GM23248 (cell line): ENCODE measurements around the gene WDR18. TPM values are rescaled to one million over a fixed set of nuclear protein-coding genes. Genes with fewer than 3 reads are reported as not detected.
"Not testable (repeated sequence)": the region's sequence is repeated elsewhere in the genome, so short reads cannot be mapped to it uniquely, and the experiment has no call there.

Source experiments
- DNase-seq: peaks from one replicate; pipeline ENCODE4 v3.0.0-alpha.2; 2015
- H2AFZ ChIP-seq: fragments of 200-600 bp; sonication (generic); 2 replicates; pipeline ENCODE4 v1.6.1; 2016; ENCODE audit warnings: antibody characterized with exemption
- H3F3A ChIP-seq: fragments of 200-600 bp; sonication (generic); 2 replicates; pipeline ENCODE4 v1.6.1; 2016; ENCODE audit warnings: mild to moderate bottlenecking, antibody characterized with exemption, mixed run types; ENCODE audit not compliant: insufficient read depth
- H3K27ac ChIP-seq: fragments of 200-600 bp; sonication (generic); 2 replicates; pipeline ENCODE4 v1.5.1; 2016; ENCODE audit warnings: mild to moderate bottlenecking
- H3K27me3 ChIP-seq: fragments of 200-600 bp; sonication (generic); replicated peaks from 2 replicates; pipeline ENCODE4 v1.6.1; 2016; ENCODE audit warnings: mild to moderate bottlenecking; ENCODE audit not compliant: insufficient read depth
- H3K36me3 ChIP-seq: fragments of 200-600 bp; sonication (generic); 2 replicates; pipeline ENCODE4 v1.6.1; 2016; ENCODE audit warnings: low read depth, mild to moderate bottlenecking
- H3K4me1 ChIP-seq: fragments of 200-600 bp; sonication (generic); 2 replicates; pipeline ENCODE4 v1.6.1; 2016; ENCODE audit warnings: mild to moderate bottlenecking; ENCODE audit not compliant: insufficient read depth
- H3K4me2 ChIP-seq: fragments of 200-600 bp; sonication (generic); one replicate; pipeline ENCODE4 v1.6.1; 2016; ENCODE audit warnings: mild to moderate bottlenecking; ENCODE audit not compliant: unreplicated experiment
- H3K4me3 ChIP-seq: fragments of 200-600 bp; sonication (generic); 2 replicates; pipeline ENCODE4 v1.5.1; 2016; ENCODE audit warnings: mild to moderate bottlenecking
- H3K79me2 ChIP-seq: fragments of 200-600 bp; sonication (generic); 2 replicates; pipeline ENCODE4 v1.6.1; 2016; ENCODE audit warnings: mild to moderate bottlenecking; ENCODE audit not compliant: insufficient read depth
- H3K9ac ChIP-seq: fragments of 200-600 bp; sonication (generic); 2 replicates; pipeline ENCODE4 v1.6.1; 2016; ENCODE audit warnings: mild to moderate bottlenecking
- H3K9me2 ChIP-seq: fragments of 200-600 bp; sonication (generic); 2 replicates; pipeline ENCODE4 v1.6.1; 2016; ENCODE audit warnings: mixed run types, mild to moderate bottlenecking, moderate library complexity; ENCODE audit not compliant: insufficient read depth
- H3K9me3 ChIP-seq: fragments of 200-600 bp; sonication (generic); one replicate; pipeline ENCODE4 v1.6.1; 2017; ENCODE audit warnings: low read depth
- H4K20me1 ChIP-seq: fragments of 200-600 bp; sonication (generic); 2 replicates; pipeline ENCODE4 v1.6.0; 2016; ENCODE audit not compliant: insufficient read depth
- EZH2 ChIP-seq: fragments of 200-600 bp; sonication (generic); IDR thresholded peaks from 2 replicates; pipeline ENCODE4 v1.6.1; 2018; ENCODE audit warnings: antibody characterized with exemption, mild to moderate bottlenecking; ENCODE audit not compliant: insufficient read depth, poor library complexity, severe bottlenecking
- EZH2phosphoT487 ChIP-seq: fragments of 200-600 bp; sonication (generic); IDR thresholded peaks from 2 replicates; pipeline ENCODE4 v1.6.1; 2018; ENCODE audit warnings: antibody characterized with exemption, moderate library complexity, mild to moderate bottlenecking, low read depth; ENCODE audit not compliant: insufficient read depth
- WGBS, 2 experiments: methylation state at CpG; one replicate each; pipeline ENCODE4 v1.1.6; 2015 to 2017; ENCODE audit warnings: low lambda C conversion rate in 2 of 2, low coverage in 1 of 2; ENCODE audit errors: missing lambda C conversion rate in 2 of 2; 5-methylcytosine and 5-hydroxymethylcytosine counted together
- in situ Hi-C: fragments of 300-500 bp; cut with MboI; formaldehyde crosslinking; loops from 2 replicates; pipeline ENCODE4 v1.15.0; 2020
- polyA plus RNA-seq: library from polyadenylated mRNA; unstranded; fragments of >200 nt; fragmentation: Nextera tagmentation; extraction: Ambion mirVana; gene quantifications from 2 replicates; pipeline ENCODE4 v1.2.1, GENCODE V29; 2016
- total RNA-seq: library from RNA; depleted of rRNA; stranded (reverse); fragments of >200 nt; shearing (Covaris generic); gene quantifications from 2 replicates; pipeline ENCODE4 v1.2.3, GENCODE V29; 2014

WDR18 gene
- total and polyA plus RNA-seq, 2 experiments from 2014 or later, result 83.4 to 157 TPM

- WGBS, 2 experiments, result 2 to 3% methylated on average over 42 to 58 of the region's 68 CpGs
- H3K79me2 ChIP-seq, result peaks cover 50% of the 10 kb centered on the region
- in situ Hi-C loops, result no loop called here
Observed at GRCh38 chr19:1020868-1021425, 36.8 kb downstream of the WDR18 start, which contains the start of gene TMEM259. TMEM259 (minus strand) TSS chr19:1021123; CDS start chr19:1020996, 127 bp downstream.

GRCh38 chr19:1023883-1024188, 39.7 kb downstream of the WDR18 start:
- in situ Hi-C loops, H3K9me2 ChIP-seq, H3K9me3 ChIP-seq, H3K36me3 ChIP-seq, H3K4me1 ChIP-seq, H3K27me3 ChIP-seq, DNase-seq, H4K20me1 ChIP-seq, H3K9ac ChIP-seq, H3K4me2 ChIP-seq, H2AFZ ChIP-seq, H3K4me3 ChIP-seq, H3K27ac ChIP-seq: not testable (repeated sequence)
- Histone ChIP-seq H3K79me2 (peaks cover 49% of the 10 kb centered on the region), H3F3A (peaks cover 17% of the 10 kb centered on the region)
- WGBS, 2 experiments, result 37 to 45% methylated on average over 5 of the region's 5 CpGs

More at GRCh38 chr19:1020868-1021425, 36.8 kb downstream of the WDR18 start, which contains the start of gene TMEM259:
- H3K4me2 ChIP-seq, result peak within 1 kb of the TSS; percentile 92
- no peaks in the 10 kb centered on the region for H3K36me3 ChIP-seq
- H3K9me2 ChIP-seq, result no peaks in the 10 kb centered on the region
- peak; percentile 99 for DNase-seq
- peak within 1 kb of the TSS; percentile 94 for H3K9ac ChIP-seq
- H3K4me3 ChIP-seq, result peak within 1 kb of the TSS; percentile 85
- peak within 1 kb of the TSS; percentile 85 for H3K27ac ChIP-seq
- no peaks in the 10 kb centered on the region for H3K27me3 ChIP-seq
- no peaks in the 10 kb centered on the region; the same call in 1 of the 2 replicates for H4K20me1 ChIP-seq
- TF ChIP-seq EZH2phosphoT487 (no peak), EZH2 (no peak)
- no peaks in the 10 kb centered on the region for H3K9me3 ChIP-seq
- H2AFZ ChIP-seq, result peak within 1 kb of the TSS; percentile 67
- peaks cover 17% of the 10 kb centered on the region for H3F3A ChIP-seq
- H3K4me1 ChIP-seq, result peaks cover 33% of the 10 kb centered on the region

DNA sequence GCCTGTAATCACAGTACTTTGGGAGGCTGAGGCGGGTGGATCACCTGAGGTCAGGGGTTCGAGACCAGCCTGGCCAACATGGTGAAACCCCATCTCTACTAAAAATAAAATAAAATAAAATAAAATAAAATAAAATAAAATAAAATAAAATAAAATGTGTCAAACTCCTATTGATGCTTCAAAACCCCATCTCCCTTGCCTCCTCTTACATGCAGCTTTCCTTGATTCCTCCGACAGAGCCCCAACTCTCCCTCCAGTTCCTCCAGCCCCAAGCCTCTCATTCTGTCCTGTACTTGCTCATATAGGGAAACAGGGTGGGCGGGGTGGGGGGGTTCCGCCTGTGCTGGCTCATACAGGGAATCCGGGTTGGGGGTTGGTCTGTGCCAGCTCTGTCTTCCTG, 40.9 kb downstream of the WDR18 start:
- 81 to 84% methylated on average over 6 of the region's 6 CpGs for WGBS, 2 experiments
- H3K4me1 ChIP-seq, DNase-seq, in situ Hi-C loops, H3K9me2 ChIP-seq, H3K27me3 ChIP-seq, H2AFZ ChIP-seq, H3K27ac ChIP-seq, H4K20me1 ChIP-seq, H3K4me3 ChIP-seq, H3K9me3 ChIP-seq, H3K9ac ChIP-seq, H3K4me2 ChIP-seq, H3K36me3 ChIP-seq: not testable (repeated sequence)
- H3K79me2 ChIP-seq, result peaks cover 49% of the 10 kb centered on the region
- H3F3A ChIP-seq, result peaks cover 17% of the 10 kb centered on the region

DNA sequence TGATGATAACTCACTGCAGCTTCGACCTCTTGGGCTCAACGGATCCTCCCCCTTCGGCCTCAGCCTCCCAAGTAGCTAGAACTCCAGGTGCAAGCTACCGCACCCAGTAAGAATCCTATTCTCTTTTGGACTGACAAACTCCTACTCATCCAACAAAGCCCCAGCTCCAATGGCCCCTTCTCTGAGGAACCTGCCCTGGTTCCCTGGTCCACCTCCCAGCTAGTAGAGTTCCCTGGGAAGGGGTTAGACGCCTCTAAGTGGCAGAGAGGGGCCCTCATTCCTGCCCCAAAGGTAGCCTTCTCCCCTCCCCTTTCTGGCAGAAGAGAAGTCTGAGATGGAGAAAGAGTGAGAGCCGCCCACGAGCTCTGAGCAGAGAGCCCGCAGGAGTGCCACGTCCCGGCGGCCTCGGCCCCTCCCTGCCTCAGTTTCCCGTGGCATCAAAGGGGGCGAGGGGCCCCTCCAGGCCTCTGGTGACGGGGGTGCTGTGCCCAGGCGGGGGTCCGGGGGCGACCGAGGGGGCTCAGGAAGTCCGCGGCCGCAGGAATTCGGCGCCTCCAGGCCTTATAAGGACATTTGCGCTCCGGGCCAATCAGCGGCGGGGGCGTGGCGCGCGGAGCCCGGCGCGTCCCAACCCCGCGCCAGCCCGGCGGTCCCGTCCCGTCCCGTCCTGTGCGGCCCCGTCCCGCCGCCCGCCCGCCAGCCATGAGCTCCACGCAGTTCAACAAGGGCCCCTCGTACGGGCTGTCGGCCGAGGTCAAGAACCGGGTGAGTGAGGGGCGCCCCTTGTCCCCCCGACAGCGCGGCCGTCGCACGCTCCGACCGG, 42.0 kb downstream of the WDR18 start, which contains the start of gene CNN2:
Gene CNN2, plus strand, starts transcription at position 649 of the 823 bp plus-strand sequence. Its CDS starts 54 bp downstream, at position 703.
- Histone ChIP-seq H3K4me3 (peak within 1 kb of the TSS; percentile 90), H3K27me3 (no peaks in the 10 kb centered on the region), H3K9me2 (no peaks in the 10 kb centered on the region), H3K79me2 (peaks cover 51% of the 10 kb centered on the region), H3K9me3 (no peaks in the 10 kb centered on the region), H3K4me1 (peaks cover 8% of the 10 kb centered on the region; the same call in 1 of the 2 replicates), H3K4me2 (peak within 1 kb of the TSS; percentile 75), H2AFZ (peak within 1 kb of the TSS; percentile 77), H3F3A (peaks cover 17% of the 10 kb centered on the region), H4K20me1 (no peaks in the 10 kb centered on the region; the same call in 1 of the 2 replicates), H3K9ac (peak within 1 kb of the TSS; percentile 96), H3K36me3 (no peaks in the 10 kb centered on the region), H3K27ac (peak within 1 kb of the TSS; percentile 69)
- DNase-seq, result peak; percentile 91
- 9 to 12% methylated on average over 33 to 45 of the region's 63 CpGs for WGBS, 2 experiments
- in situ Hi-C loops, result no loop called here
- TF ChIP-seq EZH2phosphoT487, result no peak
